ENCODE measurements around the gene KIRREL1. TPM values are rescaled to one million over a fixed set of nuclear protein-coding genes. Genes with fewer than 3 reads are reported as not detected.

KIRREL1 gene
- total RNA-seq, 1 donor from 2014 or later = 51.6 TPM

GRCh38 chr1:158145173-158145719 is 151.8 kb downstream of the KIRREL1 start:
- H3K27me3 Mint-ChIP-seq = peaks cover 28% of the 10 kb centered on the region
- no peak overlapping the region for H3K4me3 Mint-ChIP-seq
- peaks cover 12% of the 10 kb centered on the region for H3K4me1 Mint-ChIP-seq (ENCODE audit: unreplicated experiment)
- TF ChIP-seq, protein P1, sequence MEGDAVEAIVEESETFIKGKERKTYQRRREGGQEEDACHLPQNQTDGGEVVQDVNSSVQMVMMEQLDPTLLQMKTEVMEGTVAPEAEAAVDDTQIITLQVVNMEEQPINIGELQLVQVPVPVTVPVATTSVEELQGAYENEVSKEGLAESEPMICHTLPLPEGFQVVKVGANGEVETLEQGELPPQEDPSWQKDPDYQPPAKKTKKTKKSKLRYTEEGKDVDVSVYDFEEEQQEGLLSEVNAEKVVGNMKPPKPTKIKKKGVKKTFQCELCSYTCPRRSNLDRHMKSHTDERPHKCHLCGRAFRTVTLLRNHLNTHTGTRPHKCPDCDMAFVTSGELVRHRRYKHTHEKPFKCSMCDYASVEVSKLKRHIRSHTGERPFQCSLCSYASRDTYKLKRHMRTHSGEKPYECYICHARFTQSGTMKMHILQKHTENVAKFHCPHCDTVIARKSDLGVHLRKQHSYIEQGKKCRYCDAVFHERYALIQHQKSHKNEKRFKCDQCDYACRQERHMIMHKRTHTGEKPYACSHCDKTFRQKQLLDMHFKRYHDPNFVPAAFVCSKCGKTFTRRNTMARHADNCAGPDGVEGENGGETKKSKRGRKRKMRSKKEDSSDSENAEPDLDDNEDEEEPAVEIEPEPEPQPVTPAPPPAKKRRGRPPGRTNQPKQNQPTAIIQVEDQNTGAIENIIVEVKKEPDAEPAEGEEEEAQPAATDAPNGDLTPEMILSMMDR (conservative IDR thresholded peaks at IDR 0.05) = no peak
- no peak overlapping the region for H3K27ac Mint-ChIP-seq
- H3K36me3 Mint-ChIP-seq = no peaks in the 10 kb centered on the region
- no peak for DNase-seq (ENCODE audit: extremely low spot score, unreplicated experiment)
- peaks cover 5% of the 10 kb centered on the region for H3K9me3 Mint-ChIP-seq

DNA sequence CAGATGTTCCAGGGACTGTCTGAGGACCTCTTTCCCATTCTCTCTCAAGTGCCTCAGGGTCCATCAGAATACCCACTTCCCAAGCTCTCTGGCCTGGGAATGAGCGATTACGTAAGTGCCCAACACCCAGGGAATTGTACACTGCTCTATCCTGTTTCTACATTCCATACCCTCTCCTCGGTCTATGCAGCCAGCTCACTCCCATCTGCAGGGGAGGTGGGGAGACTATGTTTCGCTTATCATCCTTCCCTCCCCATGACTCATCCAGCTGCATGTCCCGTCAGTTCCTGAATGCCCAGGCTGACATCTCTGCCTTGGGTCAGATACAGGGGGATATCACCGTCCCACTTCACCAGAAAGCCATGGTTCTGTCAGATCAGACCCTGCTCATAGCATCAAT is 152.7 kb downstream of the KIRREL1 start:
- Mint-ChIP-seq H3K9me3 (peaks cover 5% of the 10 kb centered on the region), H3K27ac (no peak overlapping the region), H3K27me3 (peaks cover 35% of the 10 kb centered on the region), H3K36me3 (no peaks in the 10 kb centered on the region), H3K4me3 (no peak overlapping the region), H3K4me1 (ENCODE audit: unreplicated experiment) (peaks cover 13% of the 10 kb centered on the region)
- DNase-seq (ENCODE audit: extremely low spot score, unreplicated experiment) = no peak
- TF ChIP-seq, protein P1 (conservative IDR thresholded peaks at IDR 0.05) = no peak

DNA sequence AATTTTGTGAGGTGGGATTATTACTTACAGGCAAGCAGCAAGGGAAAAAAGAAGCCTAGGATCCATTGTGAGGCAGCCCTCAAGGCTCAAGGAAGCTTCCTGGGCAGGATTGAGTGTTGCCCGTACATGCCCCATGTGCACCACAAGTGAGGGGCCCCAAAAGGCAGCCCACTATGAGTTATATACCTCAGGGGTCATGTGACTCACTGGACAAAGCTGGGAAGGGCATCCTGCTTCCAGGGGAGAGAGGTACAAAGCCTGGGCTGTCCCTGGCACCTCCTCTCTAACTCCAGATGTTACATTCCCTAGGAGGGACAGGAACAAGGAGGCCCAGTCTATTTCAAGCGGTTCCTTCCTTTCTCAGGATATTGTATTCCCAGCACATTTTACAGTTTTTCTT is 153.3 kb downstream of the KIRREL1 start:
- peaks cover 13% of the 10 kb centered on the region for H3K4me1 Mint-ChIP-seq (ENCODE audit: unreplicated experiment)
- H3K36me3 Mint-ChIP-seq = no peaks in the 10 kb centered on the region
- TF ChIP-seq, protein P1 (conservative IDR thresholded peaks at IDR 0.05) = no peak
- H3K9me3 Mint-ChIP-seq = peaks cover 5% of the 10 kb centered on the region
- no peak for DNase-seq (ENCODE audit: extremely low spot score, unreplicated experiment)
- H3K27me3 Mint-ChIP-seq = peaks cover 38% of the 10 kb centered on the region
- no peak overlapping the region for H3K27ac Mint-ChIP-seq
- H3K4me3 Mint-ChIP-seq = no peak overlapping the region

DNA sequence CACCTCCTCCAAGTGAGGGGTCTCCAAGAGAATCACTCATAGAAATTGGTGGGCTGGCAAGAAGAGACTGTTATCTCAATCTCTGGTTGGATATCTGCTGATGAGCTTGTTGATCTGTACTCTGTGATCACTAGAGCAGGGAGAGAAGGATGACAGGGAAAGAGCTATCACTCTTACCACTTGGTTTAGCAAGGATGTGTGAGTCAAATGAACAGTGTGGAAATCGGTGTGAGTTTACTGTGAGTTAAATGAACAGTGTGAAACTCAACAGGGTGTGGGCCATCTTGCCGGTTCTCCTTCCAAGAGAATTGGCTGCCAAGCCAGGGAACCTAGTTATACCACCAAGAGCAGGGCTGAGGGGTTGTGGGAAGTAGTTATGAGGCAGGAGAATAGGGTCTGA is 154.0 kb downstream of the KIRREL1 start:
- Mint-ChIP-seq H3K9me3 (peaks cover 5% of the 10 kb centered on the region), H3K4me1 (ENCODE audit: unreplicated experiment) (peaks cover 13% of the 10 kb centered on the region), H3K36me3 (no peaks in the 10 kb centered on the region), H3K4me3 (no peak overlapping the region), H3K27ac (no peak overlapping the region), H3K27me3 (peaks cover 42% of the 10 kb centered on the region)
- TF ChIP-seq, protein P1 (conservative IDR thresholded peaks at IDR 0.05) = no peak
- no peak for DNase-seq (ENCODE audit: extremely low spot score, unreplicated experiment)

- no peak for DNase-seq (ENCODE audit: extremely low spot score, unreplicated experiment)
- Mint-ChIP-seq H3K4me3 (no peak overlapping the region), H3K36me3 (no peaks in the 10 kb centered on the region), H3K4me1 (ENCODE audit: unreplicated experiment) (peaks cover 13% of the 10 kb centered on the region), H3K27ac (no peak overlapping the region), H3K27me3 (peaks cover 47% of the 10 kb centered on the region), H3K9me3 (peaks cover 5% of the 10 kb centered on the region)
- TF ChIP-seq, protein P1 (conservative IDR thresholded peaks at IDR 0.05) = no peak
These were observed 154.4 kb downstream of the KIRREL1 start for GRCh38 chr1:158147869-158148268.

GRCh38 chr1:158148468-158148867 is 155.0 kb downstream of the KIRREL1 start:
- Mint-ChIP-seq H3K9me3 (peaks cover 5% of the 10 kb centered on the region), H3K36me3 (no peaks in the 10 kb centered on the region), H3K4me3 (peak overlapping the region; percentile 88), H3K27me3 (peaks cover 52% of the 10 kb centered on the region), H3K27ac (no peak overlapping the region), H3K4me1 (ENCODE audit: unreplicated experiment) (peaks cover 13% of the 10 kb centered on the region)
- TF ChIP-seq, protein P1 (conservative IDR thresholded peaks at IDR 0.05) = no peak
- no peak for DNase-seq (ENCODE audit: extremely low spot score, unreplicated experiment)

Data from type B pancreatic cell (in vitro differentiated cells).